IMR-90 (cell line): Measurements from ENCODE around the gene COL8A1. TPM values are rescaled to one million over a fixed set of nuclear protein-coding genes. Genes with fewer than 3 reads are reported as not detected.

ENCODE experiments used
- ATAC-seq: fragments of 200-7000 bp; cut with Tn5 transposase; 2 replicates; pipeline ENCODE4 v1.9.1; 2020; ENCODE audit warnings: low read depth, mild to moderate bottlenecking, moderate library complexity
- BruUV-seq: library from RNA; stranded (reverse); fragments of 400-500 nt; replicated peaks from 2 replicates; lab custom pipeline; 2021; lab: Mats Ljungman, UMichigan
- CTCF ChIA-PET: fragments of 300-600 bp; formaldehyde crosslinking; extraction: SDS; loops from one replicate; lab custom pipeline; 2021; ENCODE audit warnings: antibody characterized with exemption; lab: Yijun Ruan, JAX
- POLR2A ChIA-PET: fragments of 300-600 bp; sonication (Branson Sonifier 250); formaldehyde crosslinking; loops from one replicate; lab custom pipeline; 2022; ENCODE audit warnings: antibody characterized with exemption; ENCODE audit not compliant: unreplicated experiment; lab: Charles Lee
- DNase-seq: peaks from one replicate; pipeline ENCODE4 v3.0.0; 2013
- H2AFZ ChIP-seq: replicated peaks from 2 replicates; pipeline ENCODE3; 2013; ENCODE audit warnings: low read length, mild to moderate bottlenecking; ENCODE audit not compliant: poor library complexity
- H2AK5ac ChIP-seq: 2 replicates; pipeline ENCODE4 v1.6.1; 2013; ENCODE audit warnings: low read depth, low read length, inconsistent platforms
- H2AK9ac ChIP-seq: replicated peaks from 2 replicates; pipeline ENCODE3; 2013; ENCODE audit warnings: mild to moderate bottlenecking, low read depth, low read length, moderate library complexity; ENCODE audit not compliant: poor library complexity
- H2BK120ac ChIP-seq: 2 replicates; pipeline ENCODE4 v1.6.1; 2013; ENCODE audit warnings: low read depth, low read length, inconsistent platforms
- H2BK15ac ChIP-seq: 3 replicates; pipeline ENCODE4 v1.6.1; 2013; ENCODE audit warnings: low read depth, low read length, inconsistent platforms
- H2BK20ac ChIP-seq: 2 replicates; pipeline ENCODE4 v1.6.1; 2013; ENCODE audit warnings: low read depth, mild to moderate bottlenecking, inconsistent platforms, low read length, moderate library complexity
- H2BK5ac ChIP-seq: 2 replicates; pipeline ENCODE4 v1.6.1; 2013; ENCODE audit warnings: mild to moderate bottlenecking, low read depth, low read length, inconsistent platforms; ENCODE audit not compliant: poor library complexity, severe bottlenecking
- H3K14ac ChIP-seq: replicated peaks from 2 replicates; pipeline ENCODE4 v1.6.1; 2013; ENCODE audit warnings: low read depth, low read length, inconsistent platforms
- H3K18ac ChIP-seq: 2 replicates; pipeline ENCODE4 v1.6.1; 2013; ENCODE audit warnings: low read depth, low read length, control low read depth
- H3K23ac ChIP-seq: 2 replicates; pipeline ENCODE4 v1.6.1; 2013; ENCODE audit warnings: low read depth, low read length, inconsistent platforms
- H3K27ac ChIP-seq: 2 replicates; pipeline ENCODE4 v1.5.1; 2013; ENCODE audit warnings: mild to moderate bottlenecking, control low read depth, low read length; ENCODE audit not compliant: insufficient read depth
- H3K27me3 ChIP-seq: 2 replicates; pipeline ENCODE4 v1.6.1; 2013; ENCODE audit warnings: low read length; ENCODE audit not compliant: control insufficient read depth, insufficient read depth
- H3K36me3 ChIP-seq: 2 replicates; pipeline ENCODE4 v1.6.1; 2013; ENCODE audit warnings: low read length, mixed read lengths; ENCODE audit not compliant: control insufficient read depth, insufficient read depth
- H3K4ac ChIP-seq: 2 replicates; pipeline ENCODE4 v1.6.1; 2013; ENCODE audit warnings: low read depth, low read length, inconsistent platforms
- H3K4me1 ChIP-seq: 2 replicates; pipeline ENCODE4 v1.6.1; 2013; ENCODE audit warnings: low read length, mixed read lengths; ENCODE audit not compliant: control insufficient read depth, insufficient read depth
- H3K4me2 ChIP-seq: 2 replicates; pipeline ENCODE4 v1.6.1; 2013; ENCODE audit warnings: low read depth, mild to moderate bottlenecking, control low read depth, low read length, moderate library complexity
- H3K4me3 ChIP-seq: 2 replicates; pipeline ENCODE4 v1.5.1; 2013; ENCODE audit warnings: low read depth, mild to moderate bottlenecking, control low read depth, low read length, moderate library complexity; ENCODE audit not compliant: insufficient read depth
- H3K56ac ChIP-seq: 2 replicates; pipeline ENCODE4 v1.6.1; 2013; ENCODE audit warnings: low read length, inconsistent platforms; ENCODE audit not compliant: insufficient read depth; ENCODE audit errors: extremely low read depth
- H3K79me1 ChIP-seq, 2 experiments: 2 replicates each; pipeline ENCODE4 v1.6.1; 2013; ENCODE audit warnings: low read length in 2 of 2, inconsistent platforms in 1 of 2, low read depth in 1 of 2
- H3K9ac ChIP-seq: 2 replicates; pipeline ENCODE4 v1.6.1; 2013; ENCODE audit warnings: low read depth, low read length, control low read depth
- H3K9me1 ChIP-seq: 2 replicates; pipeline ENCODE4 v1.6.1; 2013; ENCODE audit warnings: low read length, inconsistent platforms; ENCODE audit not compliant: insufficient read depth
- H3K9me3 ChIP-seq: 2 replicates; pipeline ENCODE4 v1.6.1; 2013; ENCODE audit warnings: low read length; ENCODE audit not compliant: control insufficient read depth, insufficient read depth
- H4K20me1 ChIP-seq: 2 replicates; pipeline ENCODE4 v1.6.1; 2013; ENCODE audit warnings: low read length, inconsistent platforms; ENCODE audit not compliant: insufficient read depth
- H4K5ac ChIP-seq: 2 replicates; pipeline ENCODE4 v1.6.1; 2013; ENCODE audit warnings: mild to moderate bottlenecking, low read depth, low read length, control low read depth
- H4K8ac ChIP-seq, 2 experiments: 2 replicates each; pipeline ENCODE4 v1.6.1; 2013; ENCODE audit warnings: low read depth in 2 of 2, low read length in 2 of 2, control low read depth in 1 of 2, inconsistent platforms in 1 of 2
- H4K91ac ChIP-seq: 2 replicates; pipeline ENCODE4 v1.6.1; 2013; ENCODE audit warnings: low read depth, low read length, inconsistent platforms; ENCODE audit not compliant: insufficient read depth
- CEBPB ChIP-seq: IDR thresholded peaks from 2 replicates; pipeline ENCODE4 v1.6.1; 2012; ENCODE audit warnings: low read depth, low read length, improper control_type of control experiment
- CHD1 ChIP-seq: IDR thresholded peaks from 2 replicates; pipeline ENCODE4 v1.6.1; 2012; ENCODE audit warnings: low read depth, low read length, improper control_type of control experiment
- CTCF ChIP-seq: conservative IDR thresholded peaks from 2 replicates; pipeline ENCODE4 v1.5.1; 2012; ENCODE audit warnings: mild to moderate bottlenecking, low read depth, low read length, improper control_type of control experiment
- ELK1 ChIP-seq: fragments of 150-350 bp; IDR thresholded peaks from 2 replicates; pipeline ENCODE4 v1.6.1; 2016; ENCODE audit warnings: low read depth, mild to moderate bottlenecking, low read length, moderate library complexity, borderline replicate concordance
- MAFK ChIP-seq: IDR thresholded peaks from 2 replicates; pipeline ENCODE4 v1.6.1; 2012; ENCODE audit warnings: low read depth, low read length, improper control_type of control experiment
- POLR2A ChIP-seq: IDR thresholded peaks from 2 replicates; pipeline ENCODE4 v1.6.1; 2012; ENCODE audit warnings: mild to moderate bottlenecking, low read depth, low read length
- RAD21 ChIP-seq: IDR thresholded peaks from 2 replicates; pipeline ENCODE4 v1.6.1; 2012; ENCODE audit warnings: low read length, improper control_type of control experiment
- SMC3 ChIP-seq: fragments of 150-350 bp; IDR thresholded peaks from 2 replicates; pipeline ENCODE4 v1.6.1; 2016; ENCODE audit warnings: low read depth, mild to moderate bottlenecking, antibody characterized with exemption, low read length, moderate library complexity
- WGBS, 2 experiments: methylation state at CpG; one replicate each; pipeline versions ENCODE4 v1.1.5 to v1.1.7; 2013; ENCODE audit warnings: missing lambda C conversion rate in 2 of 2; ENCODE audit not compliant: insufficient read length in 1 of 2; ENCODE audit errors: extremely low coverage in 2 of 2; 5-methylcytosine and 5-hydroxymethylcytosine counted together
- dilution Hi-C: fragments of 300-500 bp; cut with HindIII; formaldehyde crosslinking; loops from one replicate; pipeline ENCODE4 v1.14.3; 2018; ENCODE audit warnings: low sequenced_read_pairs; ENCODE audit not compliant: unreplicated experiment
- in situ Hi-C: fragments of 300-500 bp; cut with MboI; formaldehyde crosslinking; loops from 3 replicates; pipeline ENCODE4 v1.14.3; 2019; ENCODE audit warnings: low sequenced_read_pairs, inconsistent platforms, mixed read lengths
- intact Hi-C: fragments of 100-400 bp; cut with micrococcal nuclease; formaldehyde crosslinking; loops from 2 replicates; pipeline ENCODE4 v1.10.0; 2022
- polyA plus RNA-seq, 3 experiments: library from polyadenylated mRNA; depleted of rRNA; stranded (reverse); fragments of >200 nt; gene quantifications; 2 replicates each; pipeline ENCODE4 v1.2.3, GENCODE V29; 2012; ENCODE audit warnings: low replicate concordance in 1 of 3
- total RNA-seq: library from RNA; depleted of rRNA; stranded (reverse); fragments of >200 nt; gene quantifications from 2 replicates; pipeline ENCODE4 v1.2.3, GENCODE V29; 2012

Gene COL8A1
- total and polyA plus RNA-seq, 2 of the 4 experiments (the other 2 are of a cell fraction), result 119 to 151 TPM

GRCh38 chr3:99783011-99783573, 144.7 kb downstream of the COL8A1 start (continued):
- TF ChIP-seq CEBPB (peak; percentile 78), CHD1 (no peak)

GRCh38 chr3:99789011-99789721, 150.8 kb downstream of the COL8A1 start:
- no peak overlapping the region for H3K4me3 ChIP-seq

More at GRCh38 chr3:99789011-99789721, 150.8 kb downstream of the COL8A1 start:
- H2AK9ac ChIP-seq, result no peak overlapping the region
- H2AFZ ChIP-seq, result no peak overlapping the region
- dilution Hi-C loops (no loop called here), intact Hi-C loops (loop anchor here (1.0 kb wide), 2 partner anchors 144 to 766 kb away; no protein-coding TSS in a partner anchor), in situ Hi-C loops (no loop called here)
- peak; percentile 67 for DNase-seq
- H4K8ac ChIP-seq, result peak overlapping the region in 1 of 2 experiments; percentile 39; a peak in 1 of 4 replicates
- H4K5ac ChIP-seq, result no peak overlapping the region
- H3K79me1 ChIP-seq, result no peaks in the 10 kb centered on the region
- H2BK20ac ChIP-seq, result no peak overlapping the region; the same call in 1 of the 2 replicates
- peak overlapping the region; percentile 21 for H2BK5ac ChIP-seq
- no peaks in the 10 kb centered on the region; the same call in 1 of the 2 replicates for H3K36me3 ChIP-seq
- H3K14ac ChIP-seq, result no peak overlapping the region; the same call in 1 of the 2 replicates
- H3K9ac ChIP-seq, result no peak overlapping the region
- no peak overlapping the region for H3K27ac ChIP-seq
- H3K9me3 ChIP-seq, result no peaks in the 10 kb centered on the region
- CTCF ChIA-PET, result interaction anchor here (0.6 to 2.2 kb wide), 8 partner anchors 8 to 286 kb away, joined by 3 to 11 read pairs (median 4); no protein-coding TSS in a partner anchor
- no peaks in the 10 kb centered on the region for H3K27me3 ChIP-seq
- peak; percentile 97 for ATAC-seq
- no peak overlapping the region for H3K56ac ChIP-seq
- no peak overlapping the region for H4K91ac ChIP-seq
- no CpG with 5 or more reads among the region's 3 CpGs for WGBS, 2 experiments
- no peak overlapping the region for H3K4me2 ChIP-seq
- TF ChIP-seq MAFK (0 out of 2 replicates have a peak, but pooled peaks have one; percentile 12), ELK1 (no peak), RAD21 (peak; percentile 83), POLR2A (no peak), SMC3 (peak; percentile 69), CTCF (peak; percentile 77)
- H3K9me1 ChIP-seq, result no peaks in the 10 kb centered on the region
- H3K23ac ChIP-seq, result no peak overlapping the region
- H2BK15ac ChIP-seq, result no peak overlapping the region
- H3K4ac ChIP-seq, result no peak overlapping the region
- POLR2A ChIA-PET, result no interaction called here
- no peak overlapping the region for H3K18ac ChIP-seq
- H2AK5ac ChIP-seq, result no peak overlapping the region
- no TSS peak for BruUV-seq
- H3K4me1 ChIP-seq, result peaks cover 4% of the 10 kb centered on the region; the same call in 1 of the 2 replicates
- H4K20me1 ChIP-seq, result no peaks in the 10 kb centered on the region
- H2BK120ac ChIP-seq, result peak overlapping the region; percentile 38; the same call in 1 of the 2 replicates
